ENCODE results near the gene CYP1A1.

GRCh38 chr15:74773731-74774252 is 48.5 kb upstream of the CYP1A1 start:
- TF ChIP-seq, protein P1, sequence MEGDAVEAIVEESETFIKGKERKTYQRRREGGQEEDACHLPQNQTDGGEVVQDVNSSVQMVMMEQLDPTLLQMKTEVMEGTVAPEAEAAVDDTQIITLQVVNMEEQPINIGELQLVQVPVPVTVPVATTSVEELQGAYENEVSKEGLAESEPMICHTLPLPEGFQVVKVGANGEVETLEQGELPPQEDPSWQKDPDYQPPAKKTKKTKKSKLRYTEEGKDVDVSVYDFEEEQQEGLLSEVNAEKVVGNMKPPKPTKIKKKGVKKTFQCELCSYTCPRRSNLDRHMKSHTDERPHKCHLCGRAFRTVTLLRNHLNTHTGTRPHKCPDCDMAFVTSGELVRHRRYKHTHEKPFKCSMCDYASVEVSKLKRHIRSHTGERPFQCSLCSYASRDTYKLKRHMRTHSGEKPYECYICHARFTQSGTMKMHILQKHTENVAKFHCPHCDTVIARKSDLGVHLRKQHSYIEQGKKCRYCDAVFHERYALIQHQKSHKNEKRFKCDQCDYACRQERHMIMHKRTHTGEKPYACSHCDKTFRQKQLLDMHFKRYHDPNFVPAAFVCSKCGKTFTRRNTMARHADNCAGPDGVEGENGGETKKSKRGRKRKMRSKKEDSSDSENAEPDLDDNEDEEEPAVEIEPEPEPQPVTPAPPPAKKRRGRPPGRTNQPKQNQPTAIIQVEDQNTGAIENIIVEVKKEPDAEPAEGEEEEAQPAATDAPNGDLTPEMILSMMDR (conservative IDR thresholded peaks at IDR 0.05; ENCODE audit: low read length) = no peak
- TF ChIP-seq EZH2phosphoT487 (IDR thresholded peaks at IDR 0.05; ENCODE audit: borderline replicate concordance, low read depth, low read length) = no peak
